ENCODE measurements around the gene FAHD1. TPM values are rescaled to one million over a fixed set of nuclear protein-coding genes. Genes with fewer than 3 reads are reported as not detected.

Gene FAHD1
- total and polyA plus RNA-seq, 9 of the 15 experiments (the other 6 are each of a cell fraction or from before 2014, with no cell fraction given): 2.2 to 20.9 (median 10.7) TPM

- TF ChIP-seq PPARD (CRISPR knock-in tag; IDR thresholded peaks at IDR 0.05) (no peak), SP2 (IDR thresholded peaks at IDR 0.05; ENCODE audit: extremely low read depth, low read depth, low read length, poor library complexity, severe bottlenecking) (peak; percentile 83), RFX7 (CRISPR knock-in tag; IDR thresholded peaks at IDR 0.05) (no peak), MCM2 (IDR thresholded peaks at IDR 0.05; ENCODE audit: low read depth) (no peak), KLF13 (tag; IDR thresholded peaks at IDR 0.05; ENCODE audit: borderline replicate concordance, low read depth) (no peak), RBFOX2 (IDR thresholded peaks at IDR 0.05; ENCODE audit: low read depth, low read length) (peak; percentile 84), TCF15 (CRISPR knock-in tag; IDR thresholded peaks at IDR 0.05) (no peak), RNF2 (IDR thresholded peaks at IDR 0.05) (no peak), ZNF197 (CRISPR knock-in tag; IDR thresholded peaks at IDR 0.05; ENCODE audit: low read depth) (no peak), HMGXB4 (CRISPR knock-in tag; IDR thresholded peaks at IDR 0.05) (no peak), CTCF (IDR thresholded peaks at IDR 0.05 in 2 of 3, conservative IDR thresholded peaks at IDR 0.05 in 1 of 3; ENCODE audit: insufficient read depth in 2 of 3, low read depth in 1 of 3, low read length in 3 of 3) (no peak), ZNF3 (CRISPR knock-in tag; IDR thresholded peaks at IDR 0.05) (no peak), L3MBTL2 (IDR thresholded peaks at IDR 0.05) (no peak; the same call in none of the 2 replicates), ZNF408 (CRISPR knock-in tag; IDR thresholded peaks at IDR 0.05; ENCODE audit: low read depth) (no peak), CBFA2T2 (conservative IDR thresholded peaks at IDR 0.05) (no peak), NCOR1 (IDR thresholded peaks at IDR 0.05) (no peak), ELF1 (tag; IDR thresholded peaks at IDR 0.05) (no peak), THAP7 (CRISPR knock-in tag; IDR thresholded peaks at IDR 0.05) (no peak), NRF1 (conservative IDR thresholded peaks at IDR 0.05 in 1 of 2, IDR thresholded peaks at IDR 0.05 in 1 of 2) (peak; percentile 83 to 87), SMARCB1 (IDR thresholded peaks at IDR 0.05; ENCODE audit: insufficient read length, low read depth) (no peak), NR0B1 (IDR thresholded peaks at IDR 0.05; ENCODE audit: partially characterized antibody) (no peak), CHCHD3 (CRISPR knock-in tag; IDR thresholded peaks at IDR 0.05) (no peak), ARID2 (IDR thresholded peaks at IDR 0.05) (no peak)
Measured at GRCh38 chr16:1782408-1783264, 44.4 kb upstream of the FAHD1 start, which contains the start of the genes NUBP2 and SPSB3 (continued).

All from K562 (cell line).